WI38 (cell line): ENCODE data around the gene TANGO2.

Source experiments
- H3K4me3 ChIP-seq: 2 replicates; pipeline ENCODE4 v1.5.1; 2011; ENCODE audit warnings: low read depth, mild to moderate bottlenecking, control low read depth, low read length
- CTCF ChIP-seq: IDR thresholded peaks from 2 replicates; pipeline ENCODE4 v1.5.1; 2012; ENCODE audit warnings: low read depth, mild to moderate bottlenecking, control low read depth, low read length

TANGO2 gene

GRCh38 chr22:20056161-20056560 is 35.3 kb downstream of the TANGO2 start:
- H3K4me3 ChIP-seq: no peak overlapping the region
- TF ChIP-seq CTCF: no peak

- no peak for TF ChIP-seq CTCF
- H3K4me3 ChIP-seq: no peak overlapping the region
These were observed 35.9 kb downstream of the TANGO2 start for GRCh38 chr22:20056696-20057386.

GRCh38 chr22:20057596-20058268 is 36.8 kb downstream of the TANGO2 start:
- no peak overlapping the region for H3K4me3 ChIP-seq
- no peak for TF ChIP-seq CTCF

- no peak for TF ChIP-seq CTCF
- H3K4me3 ChIP-seq: no peak overlapping the region
These were observed 38.3 kb downstream of the TANGO2 start for GRCh38 chr22:20058989-20059770.

GRCh38 chr22:20060700-20061480 is 40.0 kb downstream of the TANGO2 start:
- no peak for TF ChIP-seq CTCF
- H3K4me3 ChIP-seq: no peak overlapping the region

- TF ChIP-seq CTCF: no peak
- no peak overlapping the region for H3K4me3 ChIP-seq
These were observed 40.6 kb downstream of the TANGO2 start for GRCh38 chr22:20061481-20061861.
